ENCODE results near the gene UBTD1.
"Not testable (repeated sequence)": the region's sequence is repeated elsewhere in the genome, so short reads cannot be mapped to it uniquely, and the experiment has no call there.

UBTD1 gene

DNA sequence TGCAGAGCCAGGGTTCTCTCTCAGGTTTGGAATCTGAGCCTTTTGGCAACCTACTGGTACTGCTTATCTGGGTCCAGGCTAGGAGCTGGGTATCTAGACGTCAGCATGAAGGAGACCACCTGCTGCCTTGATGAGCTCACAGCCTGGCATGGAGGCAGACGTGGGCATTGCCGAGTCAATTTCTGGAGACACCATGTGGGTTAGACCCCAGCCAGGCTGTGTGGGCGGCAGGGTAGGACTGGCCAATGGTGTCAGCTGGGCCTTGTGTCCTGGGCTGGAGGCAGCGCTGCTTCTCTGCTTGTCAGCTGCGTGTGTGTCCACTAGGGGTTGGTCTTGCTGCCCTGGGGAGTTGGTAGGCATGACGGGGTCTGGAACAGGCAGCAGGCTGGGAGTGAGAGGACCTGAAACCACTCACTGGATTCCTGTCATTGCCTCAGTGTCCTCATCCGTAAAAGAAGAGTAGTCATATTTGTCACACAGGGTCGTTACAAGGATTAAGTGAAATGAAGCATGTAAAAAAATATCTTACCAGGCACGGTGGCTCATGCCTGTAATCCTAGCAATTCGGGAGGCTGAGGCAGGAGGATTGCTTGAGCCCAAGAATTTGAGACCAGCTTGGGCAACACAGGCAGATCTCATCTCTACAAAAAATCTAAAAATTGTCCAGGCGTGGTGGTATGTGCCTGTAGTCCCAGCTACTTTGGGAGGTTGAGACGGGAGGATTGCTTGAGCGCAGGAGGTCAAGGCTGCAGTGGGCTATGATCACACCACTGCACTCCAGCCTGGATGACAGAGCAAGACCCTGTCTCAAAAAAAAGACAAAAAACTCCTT is 42.2 kb downstream of the UBTD1 start:
- no peak for FAIRE-seq

DNA sequence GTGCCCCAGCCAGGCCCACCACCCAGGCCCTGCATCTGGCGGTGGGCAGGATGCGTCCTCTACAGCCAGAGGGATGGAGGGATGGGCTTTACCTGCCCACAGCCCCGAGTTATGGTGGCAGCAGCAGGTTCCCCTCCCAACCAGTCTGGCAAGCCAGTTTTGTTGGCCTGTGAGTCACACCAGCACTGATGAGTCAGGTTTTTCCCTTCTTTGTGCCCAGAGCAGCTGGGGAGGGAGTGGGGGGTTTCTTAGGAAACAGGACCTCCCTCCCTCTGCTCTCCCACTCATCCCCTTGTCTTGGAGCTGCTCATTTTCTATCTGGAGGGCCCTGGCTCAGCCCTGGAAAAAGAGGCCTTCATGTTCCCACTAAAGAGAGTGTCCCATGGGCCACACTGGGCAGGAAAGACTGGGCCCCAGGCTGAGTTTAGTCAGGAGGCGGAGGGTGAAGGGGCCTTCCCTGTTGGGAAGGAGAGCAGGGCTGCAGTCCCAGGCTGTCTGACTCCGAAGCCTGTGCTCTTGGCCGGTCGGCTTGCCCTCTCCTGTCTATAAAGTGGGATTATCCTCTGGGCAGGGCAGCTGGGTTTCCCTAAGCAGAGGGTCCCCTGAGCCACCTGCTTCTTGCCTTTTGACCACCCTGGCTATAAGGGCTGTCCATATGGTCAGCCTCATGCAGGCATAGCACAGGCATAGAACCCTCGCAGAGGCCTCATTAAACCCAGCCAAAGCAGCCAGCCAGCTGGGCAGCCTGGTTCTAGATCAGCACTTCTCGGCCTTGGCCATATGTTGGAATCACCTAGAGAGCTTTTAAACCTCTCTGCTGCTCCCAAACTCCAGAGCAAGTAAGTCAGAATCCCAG is 43.7 kb downstream of the UBTD1 start:
- FAIRE-seq = no peak

- FAIRE-seq = no peak
Measured at GRCh38 chr10:97543025-97543546, 44.4 kb downstream of the UBTD1 start.

DNA sequence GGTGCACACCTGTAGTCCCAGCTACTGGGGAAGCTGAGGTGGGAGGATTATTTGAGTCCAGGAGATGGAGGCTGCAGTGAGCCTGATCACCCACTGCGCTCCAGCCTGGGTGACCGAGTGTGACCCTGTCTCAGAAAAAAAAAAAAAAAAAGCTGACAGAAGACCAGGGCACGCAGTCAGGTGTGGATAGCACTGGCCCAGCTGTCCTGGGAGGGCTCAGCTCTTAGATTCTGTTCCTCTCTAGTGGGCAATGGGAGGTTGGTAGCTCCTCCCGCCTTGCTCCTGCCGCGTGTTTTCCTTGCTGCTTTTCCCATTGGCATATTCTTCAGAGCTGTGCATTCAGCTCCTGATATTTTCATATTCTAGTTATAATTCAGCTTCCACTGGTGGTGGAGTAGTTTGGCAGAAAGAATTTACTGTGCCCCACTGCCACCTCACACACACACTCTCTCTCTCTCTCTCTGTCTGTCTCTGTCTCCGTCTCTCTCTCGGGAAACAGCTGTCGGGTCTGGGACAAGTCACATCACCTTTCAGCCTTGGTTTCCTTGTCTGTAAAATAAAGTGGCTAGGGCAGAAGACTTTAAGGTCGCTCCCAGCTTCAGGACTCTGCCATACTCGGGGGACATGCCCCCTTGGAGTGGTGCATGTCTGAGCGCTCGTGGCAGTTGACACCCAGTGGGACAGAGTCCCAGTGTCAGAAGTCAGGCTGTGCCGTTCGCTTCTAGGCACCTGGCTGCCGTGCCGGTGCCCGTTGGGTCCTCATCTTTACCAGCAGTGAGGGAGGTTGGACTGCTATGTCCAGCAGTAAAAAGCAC is 47.9 kb downstream of the UBTD1 start:
- no peak for FAIRE-seq

DNA sequence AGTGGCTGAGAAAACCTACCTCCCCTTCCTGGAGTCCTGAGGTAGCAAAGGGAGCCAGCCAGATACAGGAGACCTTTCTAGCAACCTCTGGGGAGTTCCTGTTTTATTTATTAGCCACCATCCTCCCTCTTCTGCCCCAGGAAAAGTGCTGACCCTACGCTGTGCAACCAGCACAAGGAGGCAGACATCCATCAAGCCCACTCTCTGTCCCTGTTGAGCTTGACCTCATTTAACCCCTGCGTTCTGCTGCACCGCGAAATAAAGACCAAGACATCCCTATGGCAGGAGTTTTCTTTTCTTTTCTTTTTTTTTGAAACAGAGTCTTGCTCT is 48.5 kb downstream of the UBTD1 start:
- no peak for FAIRE-seq

DNA sequence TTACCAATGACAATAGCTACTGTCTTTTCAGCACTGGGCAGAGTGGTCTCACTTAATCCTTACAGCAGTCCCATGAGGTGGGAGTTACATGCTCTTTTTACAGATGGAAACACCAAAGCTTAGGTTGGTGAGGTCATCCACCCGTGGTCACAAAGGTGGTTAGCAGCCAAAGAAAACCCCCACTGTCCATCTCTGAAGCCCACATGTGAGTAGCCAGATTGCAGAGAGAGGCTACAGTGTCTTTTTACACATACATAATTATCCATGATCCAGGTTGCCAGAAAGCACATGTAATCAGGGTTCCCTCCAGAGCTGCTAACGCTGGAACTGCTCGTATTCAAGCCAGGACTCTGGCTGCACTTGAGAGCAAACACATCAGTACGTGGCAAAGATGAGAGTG is 49.2 kb downstream of the UBTD1 start:
- FAIRE-seq = no peak

GRCh38 chr10:97548828-97549455 is 50.2 kb downstream of the UBTD1 start:
- no peak for FAIRE-seq

DNA sequence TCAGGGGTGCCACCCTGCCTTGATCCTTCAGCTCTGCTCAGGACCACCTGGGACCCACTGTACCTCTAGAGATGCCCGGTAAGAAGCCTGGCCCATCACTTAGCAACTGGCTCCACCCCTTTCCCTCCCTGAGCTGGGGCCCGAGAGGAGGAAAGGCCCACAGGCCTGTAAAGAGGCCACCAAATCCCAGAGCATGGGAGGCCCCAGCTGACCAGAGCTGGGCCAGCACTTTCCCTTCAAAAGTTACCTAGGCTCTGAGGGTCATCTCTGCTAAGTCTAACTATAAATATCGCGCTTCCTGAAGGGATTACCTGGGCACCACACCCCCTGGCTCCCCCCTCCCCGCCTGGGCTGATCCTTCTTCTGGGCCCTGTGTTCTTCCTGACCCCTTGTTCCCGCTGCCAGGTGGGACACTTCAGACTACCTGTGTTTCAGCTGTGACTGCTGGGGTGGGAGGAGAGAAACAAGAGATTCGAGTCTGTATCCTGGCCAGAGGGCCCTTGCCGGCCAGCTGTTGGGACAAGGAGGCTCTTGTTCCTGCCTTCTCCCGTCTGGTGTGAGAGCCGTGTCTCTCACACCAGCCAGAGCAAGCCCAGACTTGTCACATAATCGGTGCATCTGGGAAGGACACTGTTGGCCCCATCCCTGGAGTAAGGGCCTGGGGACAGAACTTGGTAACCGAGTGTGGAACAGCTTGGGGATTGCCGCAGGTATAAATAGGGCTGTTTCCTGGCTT is 51.0 kb downstream of the UBTD1 start:
- FAIRE-seq = no peak

DNA sequence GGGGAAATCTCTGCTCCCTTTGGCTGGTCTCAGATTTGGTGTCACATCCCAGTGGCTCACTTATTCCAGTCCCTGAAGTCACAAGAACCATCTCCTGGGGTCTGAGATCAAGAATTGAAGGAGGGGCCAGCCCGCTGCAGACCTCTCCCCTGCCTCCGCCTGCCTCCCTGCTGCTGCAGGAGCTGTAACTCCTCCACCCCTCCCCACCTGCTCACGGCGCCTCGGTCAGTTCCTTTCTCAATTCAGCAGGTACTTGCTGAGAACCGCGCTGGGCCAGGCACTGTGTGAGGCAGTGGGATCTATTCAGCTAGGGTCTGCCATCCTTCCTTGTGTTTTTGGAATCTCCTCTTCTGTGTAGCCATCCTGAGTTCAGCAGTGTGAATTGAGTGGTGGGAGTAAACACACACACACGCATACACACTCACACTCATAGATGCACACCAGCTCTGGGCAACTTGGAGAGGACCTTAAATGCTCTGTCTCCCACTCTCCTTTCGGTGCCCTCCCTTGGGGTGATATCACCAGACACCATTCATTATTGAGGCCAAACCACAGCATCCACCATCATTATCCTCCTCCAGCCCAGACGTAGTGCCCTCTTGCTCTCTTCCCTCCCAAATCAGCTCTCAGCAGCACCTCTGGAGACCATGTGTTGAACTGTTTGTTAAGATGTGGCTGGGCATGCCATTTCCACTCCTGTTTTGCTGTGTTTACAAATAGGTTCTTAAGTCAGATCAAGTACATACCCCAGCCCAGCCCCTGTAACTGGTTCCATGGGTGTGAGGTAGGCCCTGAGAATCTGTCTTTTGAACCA is 51.8 kb downstream of the UBTD1 start:
- no peak for FAIRE-seq

- FAIRE-seq = no peak
Measured at GRCh38 chr10:97551271-97551670, 52.5 kb downstream of the UBTD1 start.

GRCh38 chr10:97553575-97554031 is 54.9 kb downstream of the UBTD1 start:
- peak; percentile 15 for FAIRE-seq

GRCh38 chr10:97554336-97554735 is 55.6 kb downstream of the UBTD1 start:
- FAIRE-seq = not testable (repeated sequence)

GRCh38 chr10:97555541-97555940 is 56.8 kb downstream of the UBTD1 start:
- not testable (repeated sequence) for FAIRE-seq

- not testable (repeated sequence) for FAIRE-seq
Measured at GRCh38 chr10:97560731-97561381, 62.1 kb downstream of the UBTD1 start.

GRCh38 chr10:97561386-97562077 is 62.8 kb downstream of the UBTD1 start:
- not testable (repeated sequence) for FAIRE-seq

DNA sequence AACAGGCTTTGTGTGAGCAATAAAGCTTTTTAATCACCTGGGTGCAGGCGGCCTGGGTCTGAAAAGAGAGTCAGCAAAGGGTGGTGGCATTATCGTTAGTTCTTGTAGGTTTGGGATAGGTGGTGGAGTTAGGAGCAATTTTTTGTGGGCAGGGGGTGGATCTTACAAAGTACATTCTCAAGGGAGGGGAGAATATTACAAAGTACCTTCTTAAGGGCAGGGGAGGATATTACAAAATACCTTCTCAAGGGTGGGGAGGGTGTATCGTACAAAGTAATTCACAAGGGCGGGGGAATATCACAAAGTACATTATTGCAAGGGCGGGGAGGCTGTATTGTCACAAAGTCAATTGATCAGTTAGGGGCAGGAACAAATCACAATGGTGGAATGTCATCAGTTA is 63.6 kb downstream of the UBTD1 start:
- FAIRE-seq = not testable (repeated sequence)

DNA sequence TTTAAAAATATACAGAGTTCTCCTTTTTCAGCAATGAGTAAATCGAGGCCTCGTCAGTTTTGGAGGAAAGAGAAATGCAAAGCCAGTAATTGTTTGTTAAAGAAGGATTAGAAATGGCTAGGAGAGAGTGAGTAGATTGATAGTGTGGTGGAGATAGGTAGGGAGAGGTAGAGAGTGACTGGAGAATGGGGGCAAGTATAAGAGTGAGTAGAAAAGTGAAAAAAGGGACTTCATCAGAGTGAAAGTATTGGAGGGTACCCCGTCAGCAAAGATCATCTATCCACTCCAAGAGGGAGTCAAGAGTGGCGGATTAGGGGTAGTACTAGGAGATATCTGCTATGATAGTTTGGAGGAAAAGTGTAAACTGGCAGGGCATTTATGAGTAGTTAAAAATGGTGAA is 64.6 kb downstream of the UBTD1 start:
- FAIRE-seq = no peak

GRCh38 chr10:97564776-97565175 is 66.1 kb downstream of the UBTD1 start:
- FAIRE-seq = no peak

GRCh38 chr10:97566336-97566996 is 67.7 kb downstream of the UBTD1 start:
- no peak for FAIRE-seq

Data from TTC549 (cell line).